GM12878 (cell line): ENCODE measurements around the gene CENATAC. TPM values are rescaled to one million over a fixed set of nuclear protein-coding genes. Genes with fewer than 3 reads are reported as not detected.

Source experiments
- ATAC-seq: fragments of 200-7000 bp; cut with Tn5 transposase; 3 replicates; pipeline ENCODE4 v1.9.1; 2020; ENCODE audit warnings: mild to moderate bottlenecking, moderate library complexity
- BruUV-seq: library from RNA; stranded (reverse); fragments of 400-500 nt; replicated peaks from 2 replicates; lab custom pipeline; 2021; lab: Mats Ljungman, UMichigan
- CTCF ChIA-PET: fragments of 300-600 bp; sonication (Branson Sonifier 250); formaldehyde crosslinking; extraction: SDS; loops from one replicate; lab custom pipeline; 2021; ENCODE audit warnings: inconsistent platforms; lab: Yijun Ruan, JAX
- POLR2A ChIA-PET: fragments of 350-600 bp; formaldehyde crosslinking; extraction: SDS; loops from one replicate; lab custom pipeline; 2021; ENCODE audit warnings: inconsistent platforms; lab: Charles Lee
- RAD21 ChIA-PET: fragments of 300-600 bp; sonication (Branson Sonifier 250); formaldehyde crosslinking; loops from one replicate; lab custom pipeline; 2023; ENCODE audit warnings: antibody characterized with exemption; ENCODE audit not compliant: unreplicated experiment; lab: Charles Lee
- SMC1A ChIA-PET: fragments of 300-600 bp; sonication (Branson Sonifier 250); formaldehyde crosslinking; loops from one replicate; lab custom pipeline; 2023; ENCODE audit not compliant: unreplicated experiment, uncharacterized antibody; lab: Charles Lee
- DNase-seq: peaks from one replicate; pipeline ENCODE4 v3.0.0-alpha.2; 2011; ENCODE audit warnings: low read depth, low spot score
- FAIRE-seq: peaks from 3 replicates; lab custom pipeline; 2011; peaks lifted over from hg19 to GRCh38; lab: Jason Lieb, UNC
- H2AFZ ChIP-seq: 2 replicates; pipeline ENCODE4 v1.6.0; 2011; ENCODE audit warnings: low read depth, low read length, control low read depth; ENCODE audit not compliant: control insufficient read depth
- H3K27ac ChIP-seq: 2 replicates; pipeline ENCODE4 v1.5.1; 2011; ENCODE audit warnings: control low read depth; ENCODE audit not compliant: control insufficient read depth, insufficient read depth
- H3K27me3 ChIP-seq, 2 experiments: replicated peaks in 1 of 2; 2 replicates each; pipeline versions ENCODE4 v1.6.0 to v1.6.1; 2011; ENCODE audit warnings: low read length in 1 of 2; ENCODE audit not compliant: control insufficient read depth in 2 of 2, insufficient read depth in 2 of 2
- H3K36me3 ChIP-seq, 2 experiments: 2 replicates each; pipeline ENCODE4 v1.5.1; 2011; ENCODE audit warnings: low read length in 1 of 2; ENCODE audit not compliant: control insufficient read depth in 2 of 2, insufficient read depth in 2 of 2
- H3K4me1 ChIP-seq: 2 replicates; pipeline ENCODE4 v1.6.1; 2011; ENCODE audit warnings: mild to moderate bottlenecking, low read length, moderate library complexity, mixed read lengths; ENCODE audit not compliant: control insufficient read depth, insufficient read depth
- H3K4me2 ChIP-seq: 2 replicates; pipeline ENCODE4 v1.6.0; 2011; ENCODE audit warnings: control low read depth; ENCODE audit not compliant: control insufficient read depth, insufficient read depth
- H3K4me3 ChIP-seq: fragments of 200-600 bp; sonication (generic); 2 replicates; pipeline ENCODE4 v1.5.1; 2016
- H3K79me2 ChIP-seq: 2 replicates; pipeline ENCODE4 v1.6.0; 2011; ENCODE audit warnings: low read length; ENCODE audit not compliant: control insufficient read depth, insufficient read depth
- H3K9ac ChIP-seq: 2 replicates; pipeline ENCODE4 v1.8.0; 2011; ENCODE audit warnings: low read length, control low read depth, mixed read lengths; ENCODE audit not compliant: control insufficient read depth, insufficient read depth
- H3K9me3 ChIP-seq: replicated peaks from 3 replicates; pipeline ENCODE4 v1.5.1; 2011; ENCODE audit warnings: mild to moderate bottlenecking, low read length; ENCODE audit not compliant: control insufficient read depth, insufficient read depth
- H4K20me1 ChIP-seq: 2 replicates; pipeline ENCODE4 v1.6.0; 2011; ENCODE audit not compliant: control insufficient read depth, insufficient read depth
- BCL11A ChIP-seq: IDR thresholded peaks from 2 replicates; pipeline ENCODE4 v1.6.1; 2011; ENCODE audit warnings: low read depth, low read length
- BRCA1 ChIP-seq: IDR thresholded peaks from 2 replicates; pipeline ENCODE4 v1.6.1; 2011; ENCODE audit warnings: low read depth, low read length, improper control_type of control experiment
- E2F8 ChIP-seq: fragments of 450-650 bp; IDR thresholded peaks from 2 replicates; pipeline ENCODE4 v1.6.1; 2018; ENCODE audit warnings: mild to moderate bottlenecking, low read depth, moderate library complexity; ENCODE audit not compliant: partially characterized antibody
- HDAC2 ChIP-seq: fragments of 200-600 bp; sonication (generic); IDR thresholded peaks from 2 replicates; pipeline ENCODE4 v1.6.1; 2017
- IRF4 ChIP-seq: IDR thresholded peaks from 2 replicates; pipeline ENCODE4 v1.6.1; 2011; ENCODE audit warnings: low read depth, low read length
- MYC ChIP-seq: IDR thresholded peaks from 2 replicates; pipeline ENCODE4 v1.6.1; 2011; ENCODE audit warnings: mild to moderate bottlenecking, low read length, moderate library complexity, inconsistent platforms; ENCODE audit not compliant: insufficient read depth, insufficient replicate concordance, insufficient read length, severe bottlenecking
- NFXL1 ChIP-seq: fragments of 450-650 bp; IDR thresholded peaks from 2 replicates; pipeline ENCODE4 v1.6.1; 2017; ENCODE audit warnings: antibody characterized with exemption, mild to moderate bottlenecking, borderline replicate concordance
- PAX5 ChIP-seq: IDR thresholded peaks from 2 replicates; pipeline ENCODE4 v1.6.1; 2011; ENCODE audit warnings: low read depth, low read length, borderline replicate concordance
- POLR2A ChIP-seq: IDR thresholded peaks from 2 replicates; pipeline ENCODE4 v1.6.1; 2011; ENCODE audit warnings: low read depth, mild to moderate bottlenecking, low read length
- POLR2AphosphoS5 ChIP-seq: IDR thresholded peaks from 2 replicates; pipeline ENCODE4 v1.6.1; 2011; ENCODE audit warnings: mild to moderate bottlenecking, low read length, inconsistent platforms
- SKIL ChIP-seq: fragments of 450-650 bp; IDR thresholded peaks from 2 replicates; pipeline ENCODE4 v1.6.1; 2017; ENCODE audit warnings: mild to moderate bottlenecking, low read depth, inconsistent platforms; ENCODE audit not compliant: poor library complexity, severe bottlenecking
- SRF ChIP-seq, 2 experiments: IDR thresholded peaks; 2 replicates each; pipeline ENCODE4 v1.6.1; 2011; ENCODE audit warnings: low read depth in 2 of 2, low read length in 2 of 2, mild to moderate bottlenecking in 1 of 2, moderate library complexity in 1 of 2
- TAF1 ChIP-seq: IDR thresholded peaks from 2 replicates; pipeline ENCODE4 v1.6.1; 2011; ENCODE audit warnings: mild to moderate bottlenecking, low read depth, low read length, borderline replicate concordance
- ZNF207 ChIP-seq: fragments of 450-650 bp; IDR thresholded peaks from 2 replicates; pipeline ENCODE4 v1.6.1; 2014; ENCODE audit warnings: antibody characterized with exemption, mild to moderate bottlenecking, borderline replicate concordance
- ZNF592 ChIP-seq: fragments of 450-650 bp; IDR thresholded peaks from 2 replicates; pipeline ENCODE4 v1.6.1; 2017; ENCODE audit warnings: mild to moderate bottlenecking, moderate library complexity
- WGBS: methylation state at CpG from one replicate; pipeline ENCODE4 v1.1.6; 2016; ENCODE audit warnings: low lambda C conversion rate; ENCODE audit not compliant: insufficient replicate concordance, insufficient coverage; ENCODE audit errors: missing lambda C conversion rate; 5-methylcytosine and 5-hydroxymethylcytosine counted together
- in situ Hi-C: fragments of 300-500 bp; cut with MboI; formaldehyde crosslinking; loops from 9 replicates; pipeline ENCODE4 v1.14.3; 2018; ENCODE audit warnings: mixed read lengths
- intact Hi-C: fragments of 100-400 bp; cut with micrococcal nuclease; formaldehyde crosslinking; loops from one replicate; pipeline ENCODE4 v1.14.2; 2022; ENCODE audit not compliant: unreplicated experiment
- polyA plus RNA-seq, 11 experiments: library from polyadenylated mRNA; depleted of rRNA in 4 of 11; unstranded in 6 of 11; stranded (reverse) in 5 of 11; fragments of >200 nt; fragmentation: Nextera tagmentation in 4 of 11; fragmentation: Illumina TruSeq in 1 of 11; extraction: Ambion mirVana in 4 of 11; extraction: Trizol in 1 of 11; gene quantifications; 1 replicate in 1 of 11; 2 replicates in 10 of 11; pipeline versions ENCODE4 v1.2.1 to v1.2.3, GENCODE V29; 2011 to 2016; ENCODE audit warnings: inconsistent platforms in 2 of 11, missing spikeins in 2 of 11, low read depth in 1 of 11
- total RNA-seq, 4 experiments: library from RNA; depleted of rRNA in 3 of 4; stranded (reverse); fragments of >200 nt in 3 of 4; fragmentation: Illumina TruSeq in 1 of 4; extraction: Trizol in 1 of 4; gene quantifications; 2 replicates each; pipeline versions ENCODE4 v1.2.1 to v1.2.3, GENCODE V29; 2013 to 2021

Gene CENATAC
- total and polyA plus RNA-seq, 10 of the 15 experiments (the other 5 are each of a cell fraction or from before 2014, with no cell fraction given), result 4.8 to 37.1 (median 24.1) TPM

DNA sequence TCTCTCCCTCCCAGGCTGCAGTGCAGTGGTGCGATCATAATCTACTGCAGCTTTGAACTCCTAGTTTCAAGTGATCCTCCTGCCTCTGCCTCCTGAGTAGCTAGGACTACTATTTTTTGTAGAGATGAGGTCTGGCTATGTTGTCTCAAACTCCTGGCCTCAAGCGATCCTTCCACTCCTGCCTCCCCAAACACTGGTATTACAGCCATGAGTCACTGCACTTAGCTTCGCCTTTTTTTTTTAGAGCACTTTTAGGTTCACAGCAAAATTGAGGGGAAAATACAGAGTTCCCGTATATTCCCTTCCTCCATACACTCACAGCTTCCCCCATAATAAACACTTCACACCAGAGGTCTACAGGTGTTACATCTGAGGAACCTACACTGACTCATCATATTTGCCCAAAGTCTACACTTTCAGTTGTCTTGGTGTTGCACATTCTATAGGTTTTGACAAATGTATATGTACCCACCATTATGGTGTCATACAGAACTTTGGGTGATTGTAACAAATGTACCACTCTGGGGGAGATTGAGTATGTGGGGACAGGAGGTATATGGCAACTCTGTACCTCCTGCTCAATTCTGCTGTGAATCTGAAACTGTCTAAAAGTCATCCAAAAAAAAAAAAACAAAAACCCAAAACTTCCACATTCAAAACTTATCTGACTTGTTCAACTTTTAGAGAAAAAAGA lies 44.0 kb downstream of the CENATAC start:
- WGBS, result 88% methylated on average over 4 of the region's 4 CpGs
- no peak overlapping the region for H3K4me2 ChIP-seq
- H3K9me3 ChIP-seq, result no peaks in the 10 kb centered on the region
- H3K4me3 ChIP-seq, result no peak overlapping the region
- no peak overlapping the region for H3K9ac ChIP-seq
- FAIRE-seq, result no peak
- no peak for DNase-seq
- in situ Hi-C loops (no loop called here), intact Hi-C loops (no loop called here)
- no peaks in the 10 kb centered on the region for H3K79me2 ChIP-seq
- peaks cover 11 to 15% of the 10 kb centered on the region in 2 experiments for H3K36me3 ChIP-seq
- H3K4me1 ChIP-seq, result no peaks in the 10 kb centered on the region
- RAD21 ChIA-PET, result interaction anchor here (1.2 kb wide), 1 partner anchor 9 kb away, joined by 3 read pairs; no protein-coding TSS in a partner anchor
- H4K20me1 ChIP-seq, result no peaks in the 10 kb centered on the region
- H2AFZ ChIP-seq, result no peak overlapping the region
- POLR2A ChIA-PET, result interaction anchor here (0.6 to 1.8 kb wide), 4 partner anchors 9 to 345 kb away, joined by 3 to 5 read pairs (median 3); no protein-coding TSS in a partner anchor
- peak; percentile 24; the same call in 2 of the 3 replicates for ATAC-seq
- SMC1A ChIA-PET, result interaction anchor here (0.7 kb wide), 1 partner anchor 65 kb away, joined by 3 read pairs; no protein-coding TSS in a partner anchor
- H3K27me3 ChIP-seq, result no peaks in the 10 kb centered on the region
- no TSS peak for BruUV-seq
- H3K27ac ChIP-seq, result no peak overlapping the region
- CTCF ChIA-PET, result interaction anchor here (1.0 kb wide), 2 partner anchors 13 to 296 kb away, joined by 4 to 7 read pairs; no protein-coding TSS in a partner anchor
- TF ChIP-seq POLR2A (no peak), NFXL1 (no peak), BCL11A (no peak), ZNF207 (no peak), ZNF592 (no peak), TAF1 (no peak), IRF4 (no peak), HDAC2 (no peak), E2F8 (no peak), MYC (no peak), POLR2AphosphoS5 (no peak), SRF (IDR thresholded peaks at IDR 0.05; ENCODE audit: low read depth in 2 of 2, low read length in 2 of 2) (no peak), SKIL (no peak), PAX5 (no peak), BRCA1 (no peak)
